ENCODE results near the gene POU6F2. TPM values are rescaled to one million over a fixed set of nuclear protein-coding genes. Genes with fewer than 3 reads are reported as not detected.
A peak's percentile ranks its signal among the peaks of the same experiment; 100 is the strongest.

POU6F2 gene
- total RNA-seq, 1 experiment from 2014 or later, result 0.90 TPM

DNA sequence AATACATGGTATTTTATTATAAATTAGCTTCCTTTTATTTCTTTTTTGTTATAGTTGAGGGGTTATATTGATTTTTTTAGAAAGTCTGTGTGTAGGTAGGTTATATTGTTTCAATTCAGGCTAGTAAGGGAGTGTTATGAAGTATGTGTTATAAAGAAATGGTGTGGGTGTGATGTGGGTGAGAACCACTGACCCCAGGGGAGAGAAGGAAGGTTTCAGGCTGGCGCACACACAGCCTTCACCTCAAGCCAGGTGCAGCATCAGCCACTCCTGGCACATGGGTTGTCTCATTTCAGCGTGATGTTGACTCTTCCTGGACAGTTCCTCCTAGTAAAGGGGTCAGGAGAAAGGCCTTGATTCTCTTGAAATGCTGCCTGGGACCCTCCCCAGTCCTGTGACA is 291.3 kb downstream of the POU6F2 start:
- H3K27me3 ChIP-seq (ENCODE audit: control insufficient read depth, insufficient read depth, low read length), result no peaks in the 10 kb centered on the region
- DNase-seq, result no peak
- H3K4me3 ChIP-seq (ENCODE audit: insufficient read depth, low read depth, low read length), result no peak overlapping the region
- no peaks in the 10 kb centered on the region for H3K36me3 ChIP-seq (replicated peaks; ENCODE audit: control insufficient read depth, insufficient read depth, low read length)

DNA sequence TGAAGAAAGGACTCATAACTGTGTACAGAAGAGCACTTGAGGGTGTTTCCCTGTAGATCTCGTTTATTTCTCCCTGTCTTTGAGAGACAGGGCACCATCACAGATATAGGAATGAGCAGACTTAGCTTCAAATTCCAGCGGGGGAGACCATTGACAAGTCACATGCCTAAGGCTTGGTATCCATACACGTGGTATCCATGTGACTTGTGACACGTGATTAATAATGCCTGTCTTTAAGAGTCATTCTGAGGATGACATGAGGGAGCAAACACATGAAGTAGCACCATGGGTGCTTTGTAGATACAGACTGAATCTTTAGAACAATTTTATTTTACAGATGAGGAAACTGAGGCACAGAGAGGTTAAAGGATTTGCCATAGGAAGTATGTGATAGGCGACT is 292.3 kb downstream of the POU6F2 start:
- DNase-seq, result no peak
- H3K4me3 ChIP-seq (ENCODE audit: insufficient read depth, low read depth, low read length), result no peak overlapping the region
- H3K36me3 ChIP-seq (replicated peaks; ENCODE audit: control insufficient read depth, insufficient read depth, low read length), result no peaks in the 10 kb centered on the region
- H3K27me3 ChIP-seq (ENCODE audit: control insufficient read depth, insufficient read depth, low read length), result no peaks in the 10 kb centered on the region

- Histone ChIP-seq H3K27me3 (ENCODE audit: control insufficient read depth, insufficient read depth, low read length) (no peaks in the 10 kb centered on the region), H3K36me3 (replicated peaks; ENCODE audit: control insufficient read depth, insufficient read depth, low read length) (no peaks in the 10 kb centered on the region), H3K4me3 (ENCODE audit: insufficient read depth, low read depth, low read length) (no peak overlapping the region)
- DNase-seq, result peak; percentile 34
Measured at GRCh38 chr7:39271402-39271801, 293.7 kb downstream of the POU6F2 start.

DNA sequence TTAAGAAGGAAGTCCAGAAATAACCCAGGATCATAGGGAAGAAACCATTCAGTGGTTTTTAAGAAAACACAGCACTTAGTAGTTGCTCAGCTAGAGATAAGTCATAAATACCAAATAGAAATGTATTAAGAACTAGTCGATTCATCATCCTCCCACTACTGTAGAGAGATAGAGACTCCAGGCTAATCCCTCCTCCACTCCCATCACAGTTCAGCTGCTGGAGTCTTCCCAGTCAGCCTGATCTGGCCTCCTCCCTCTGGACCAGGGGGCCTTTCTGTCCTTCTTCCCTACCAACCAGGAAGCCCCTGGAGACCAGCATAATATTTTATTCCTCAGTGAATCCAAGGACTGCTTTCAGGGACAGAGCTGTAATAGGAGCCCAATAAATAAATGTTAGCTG is 294.4 kb downstream of the POU6F2 start:
- Histone ChIP-seq H3K4me3 (ENCODE audit: insufficient read depth, low read depth, low read length) (no peak overlapping the region), H3K27me3 (ENCODE audit: control insufficient read depth, insufficient read depth, low read length) (no peaks in the 10 kb centered on the region), H3K36me3 (replicated peaks; ENCODE audit: control insufficient read depth, insufficient read depth, low read length) (no peaks in the 10 kb centered on the region)
- DNase-seq, result no peak

DNA sequence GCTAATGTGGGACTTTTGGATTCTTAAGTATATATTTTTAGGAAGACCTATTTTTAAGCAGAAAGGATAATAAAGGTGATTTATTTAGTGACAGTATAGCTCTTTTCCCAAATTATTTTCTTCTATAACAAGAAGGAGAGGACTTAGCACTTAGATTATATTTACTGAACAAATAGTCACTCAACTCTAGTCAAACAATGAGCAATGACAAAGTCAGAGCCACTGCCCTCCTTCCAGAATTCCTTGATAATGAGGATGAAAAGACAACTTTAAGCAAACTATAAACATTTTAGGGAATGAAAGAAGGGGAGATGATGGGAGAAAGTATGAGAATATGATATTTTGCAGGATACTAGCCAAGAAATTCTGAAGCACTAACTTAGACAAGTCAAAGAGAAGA is 295.0 kb downstream of the POU6F2 start:
- Histone ChIP-seq H3K27me3 (ENCODE audit: control insufficient read depth, insufficient read depth, low read length) (no peaks in the 10 kb centered on the region), H3K4me3 (ENCODE audit: insufficient read depth, low read depth, low read length) (no peak overlapping the region), H3K36me3 (replicated peaks; ENCODE audit: control insufficient read depth, insufficient read depth, low read length) (no peaks in the 10 kb centered on the region)
- DNase-seq, result no peak

DNA sequence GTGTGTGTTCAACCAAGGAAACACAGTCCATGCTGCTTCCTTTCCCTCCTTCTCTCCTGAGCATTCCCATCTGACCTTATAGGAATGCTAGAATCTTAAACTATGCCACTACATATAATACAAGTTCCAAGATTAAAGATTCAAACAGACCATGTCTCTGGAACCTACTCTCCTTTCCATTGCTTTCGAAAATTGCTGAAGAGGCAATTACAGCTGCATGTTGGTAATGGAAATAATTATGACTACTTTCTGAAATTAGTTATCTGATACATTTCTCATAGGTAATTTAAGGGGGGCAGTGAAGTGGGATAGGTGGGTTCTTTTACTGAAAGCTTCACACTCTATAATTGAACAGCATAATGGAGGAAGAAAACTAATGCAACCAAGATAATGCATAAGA is 302.6 kb downstream of the POU6F2 start:
- Histone ChIP-seq H3K36me3 (replicated peaks; ENCODE audit: control insufficient read depth, insufficient read depth, low read length) (no peaks in the 10 kb centered on the region), H3K4me3 (ENCODE audit: insufficient read depth, low read depth, low read length) (no peak overlapping the region), H3K27me3 (ENCODE audit: control insufficient read depth, insufficient read depth, low read length) (no peaks in the 10 kb centered on the region)
- no peak for DNase-seq

DNA sequence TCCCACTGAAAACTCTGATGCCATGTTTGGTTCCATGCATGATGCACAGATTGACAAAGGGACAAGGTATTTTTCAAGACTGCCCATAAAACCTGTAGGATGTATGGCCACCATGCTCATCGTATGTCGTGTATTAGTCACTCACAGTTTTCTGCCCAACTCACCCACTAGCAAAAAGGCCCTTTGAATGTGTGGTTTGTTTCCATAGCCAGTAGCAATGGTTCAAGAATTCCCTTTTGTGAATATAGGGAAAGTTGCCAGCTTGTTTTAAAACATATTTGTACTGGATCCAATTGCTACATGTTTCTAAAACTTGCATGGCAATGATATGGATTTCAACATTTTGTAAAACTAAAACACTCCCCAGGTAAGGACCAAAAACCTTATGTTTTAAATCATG is 307.5 kb downstream of the POU6F2 start:
- Histone ChIP-seq H3K36me3 (replicated peaks; ENCODE audit: control insufficient read depth, insufficient read depth, low read length) (no peaks in the 10 kb centered on the region), H3K27me3 (ENCODE audit: control insufficient read depth, insufficient read depth, low read length) (no peaks in the 10 kb centered on the region), H3K4me3 (ENCODE audit: insufficient read depth, low read depth, low read length) (no peak overlapping the region)
- no peak for DNase-seq

DNA sequence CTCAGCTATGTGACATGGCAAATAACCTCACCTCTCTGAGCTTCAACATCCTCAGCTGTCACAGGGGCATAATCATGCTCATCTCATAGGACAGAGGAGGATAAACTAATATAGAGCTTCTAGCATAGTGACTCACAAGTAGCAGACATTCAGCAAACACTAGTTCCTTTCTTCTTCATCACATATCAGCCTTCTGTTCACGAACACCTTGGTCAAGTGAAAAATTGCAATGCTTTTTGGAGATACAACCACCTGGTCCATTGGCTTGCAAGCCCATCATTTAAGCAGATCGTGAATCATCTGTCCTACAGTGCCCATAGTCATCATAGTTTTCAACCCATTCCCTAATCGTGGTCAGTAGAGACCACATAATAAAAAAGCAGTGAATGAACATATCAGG is 310.6 kb downstream of the POU6F2 start:
- no peak for DNase-seq

DNA sequence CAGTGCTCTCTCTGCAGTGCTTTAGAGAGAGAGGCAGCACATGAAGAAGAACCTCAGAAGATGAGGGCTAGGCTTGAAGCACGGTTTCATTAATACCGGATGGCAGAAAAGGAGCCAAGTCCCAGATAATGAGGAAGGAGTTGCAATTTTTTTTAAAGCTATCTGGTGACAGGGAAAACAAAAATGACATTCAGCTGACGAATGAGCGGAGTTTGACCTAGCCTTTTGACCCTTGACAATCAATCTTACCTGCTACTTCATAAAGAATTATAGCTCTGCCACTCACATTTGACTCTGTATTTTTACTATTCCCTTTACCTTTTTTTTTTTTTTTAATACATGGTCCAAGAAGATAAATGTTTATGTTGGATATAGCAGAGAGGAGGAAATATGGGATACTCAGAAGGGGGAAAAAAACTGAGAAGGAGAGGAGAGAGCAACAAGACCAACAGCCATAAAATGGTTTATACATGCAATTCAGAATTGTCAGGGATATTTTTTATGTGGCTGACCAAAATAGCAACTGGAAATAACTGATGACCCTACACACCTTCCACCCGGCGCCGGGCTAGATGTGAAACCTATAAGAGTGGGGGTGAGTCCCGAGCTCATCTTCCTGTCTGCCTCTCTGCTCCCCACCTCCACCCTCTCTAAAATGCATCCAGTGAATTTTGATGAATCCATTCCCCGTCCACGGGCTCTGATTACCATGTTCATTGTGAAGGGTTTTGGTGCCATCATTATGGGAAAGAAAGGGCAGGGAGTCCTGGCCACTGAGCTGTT is 314.1 kb downstream of the POU6F2 start:
- Histone ChIP-seq H3K36me3 (replicated peaks; ENCODE audit: control insufficient read depth, insufficient read depth, low read length) (no peaks in the 10 kb centered on the region), H3K27me3 (ENCODE audit: control insufficient read depth, insufficient read depth, low read length) (no peaks in the 10 kb centered on the region), H3K4me3 (ENCODE audit: insufficient read depth, low read depth, low read length) (no peak overlapping the region)
- no peak for DNase-seq

More for the DNA sequence above, 310.6 kb downstream of the POU6F2 start:
- H3K4me3 ChIP-seq (ENCODE audit: insufficient read depth, low read depth, low read length), result no peak overlapping the region
- H3K36me3 ChIP-seq (replicated peaks; ENCODE audit: control insufficient read depth, insufficient read depth, low read length), result no peaks in the 10 kb centered on the region
- no peaks in the 10 kb centered on the region for H3K27me3 ChIP-seq (ENCODE audit: control insufficient read depth, insufficient read depth, low read length)

DNA sequence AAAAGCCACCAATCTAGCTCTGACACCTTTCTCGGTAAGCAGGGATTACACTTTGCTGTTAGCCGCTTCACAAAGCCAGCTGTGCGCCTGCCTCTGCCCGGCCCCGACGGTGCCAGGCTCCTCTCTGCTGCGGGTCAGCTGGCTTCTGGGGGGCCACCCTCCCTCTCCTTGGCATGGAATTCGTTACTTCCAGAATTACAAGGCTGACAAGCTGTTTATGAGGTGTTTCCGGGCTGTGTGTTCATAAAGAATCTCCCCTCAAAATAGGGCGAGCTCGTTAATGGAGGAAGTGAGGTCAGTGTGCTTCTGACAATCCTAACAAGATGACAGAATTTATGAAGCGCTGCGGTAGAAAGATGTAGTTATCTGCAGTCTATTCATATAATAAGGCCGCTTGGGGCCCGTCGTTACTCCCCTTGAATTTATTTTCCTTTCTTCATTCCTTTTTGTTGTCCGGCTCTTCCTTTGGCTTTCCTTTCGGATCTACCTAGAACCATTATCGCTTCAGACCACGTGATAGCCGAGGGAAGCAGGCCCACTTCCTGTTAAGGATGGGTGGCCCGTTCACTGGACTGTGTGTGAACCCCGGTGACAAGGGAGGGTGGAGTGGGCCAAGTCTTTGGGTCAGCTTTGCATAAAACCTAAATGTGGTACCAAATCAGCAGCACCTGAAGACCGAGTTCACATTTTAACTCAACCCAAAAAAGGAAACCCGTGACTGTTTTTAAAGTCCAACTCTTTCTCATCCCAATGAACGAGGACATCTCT is 315.5 kb downstream of the POU6F2 start:
- Histone ChIP-seq H3K4me3 (ENCODE audit: insufficient read depth, low read depth, low read length) (no peak overlapping the region), H3K27me3 (ENCODE audit: control insufficient read depth, insufficient read depth, low read length) (no peaks in the 10 kb centered on the region), H3K36me3 (replicated peaks; ENCODE audit: control insufficient read depth, insufficient read depth, low read length) (no peaks in the 10 kb centered on the region)
- DNase-seq, result no peak

GRCh38 chr7:39294022-39294421 is 316.3 kb downstream of the POU6F2 start:
- no peak overlapping the region for H3K4me3 ChIP-seq (ENCODE audit: insufficient read depth, low read depth, low read length)
- H3K27me3 ChIP-seq (ENCODE audit: control insufficient read depth, insufficient read depth, low read length), result no peaks in the 10 kb centered on the region
- DNase-seq, result no peak
- no peaks in the 10 kb centered on the region for H3K36me3 ChIP-seq (replicated peaks; ENCODE audit: control insufficient read depth, insufficient read depth, low read length)

DNA sequence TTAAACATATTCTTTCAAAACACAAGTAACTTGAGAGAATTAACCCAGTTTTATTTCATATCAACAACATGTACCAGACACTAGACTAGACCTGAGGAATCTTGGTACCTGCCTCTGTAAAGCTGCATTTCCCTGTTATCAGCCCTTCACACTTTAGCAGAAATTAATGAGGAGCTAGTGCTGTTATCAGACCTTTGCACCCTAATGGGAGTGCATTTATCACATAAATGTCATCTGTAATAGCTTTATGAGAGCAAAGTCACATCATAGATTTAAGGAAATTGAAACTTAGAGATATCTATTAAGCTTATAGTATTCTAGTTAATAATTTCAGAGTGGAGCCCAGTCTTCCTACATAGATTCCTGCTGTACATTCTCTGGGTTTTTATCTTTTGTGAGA is 318.1 kb downstream of the POU6F2 start:
- no peak overlapping the region for H3K4me3 ChIP-seq (ENCODE audit: insufficient read depth, low read depth, low read length)
- H3K36me3 ChIP-seq (replicated peaks; ENCODE audit: control insufficient read depth, insufficient read depth, low read length), result no peaks in the 10 kb centered on the region
- no peak for DNase-seq
- no peaks in the 10 kb centered on the region for H3K27me3 ChIP-seq (ENCODE audit: control insufficient read depth, insufficient read depth, low read length)

DNA sequence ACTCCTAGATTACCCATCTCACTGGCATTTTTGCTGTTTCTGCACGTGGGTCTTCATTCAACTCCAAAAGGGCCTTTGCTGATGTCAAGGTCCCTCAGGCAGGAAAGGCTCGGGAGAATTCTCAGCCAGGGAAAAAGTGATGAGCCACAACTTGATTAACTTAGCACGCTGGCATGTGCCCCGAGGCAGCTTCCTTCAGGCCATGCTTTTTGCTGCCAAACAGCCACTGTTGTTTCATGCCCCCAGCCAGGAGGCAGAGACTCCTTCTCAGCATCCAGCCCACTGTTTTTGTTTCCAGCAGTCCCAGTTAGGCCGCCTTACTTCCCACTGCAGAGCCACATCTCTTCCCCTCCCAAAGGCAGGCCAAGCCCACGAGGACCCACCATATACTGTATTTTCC is 322.0 kb downstream of the POU6F2 start:
- DNase-seq, result no peak
- Histone ChIP-seq H3K36me3 (replicated peaks; ENCODE audit: control insufficient read depth, insufficient read depth, low read length) (no peaks in the 10 kb centered on the region), H3K27me3 (ENCODE audit: control insufficient read depth, insufficient read depth, low read length) (no peaks in the 10 kb centered on the region), H3K4me3 (ENCODE audit: insufficient read depth, low read depth, low read length) (no peak overlapping the region)

- Histone ChIP-seq H3K36me3 (replicated peaks; ENCODE audit: control insufficient read depth, insufficient read depth, low read length) (no peaks in the 10 kb centered on the region), H3K4me3 (ENCODE audit: insufficient read depth, low read depth, low read length) (no peak overlapping the region), H3K27me3 (ENCODE audit: control insufficient read depth, insufficient read depth, low read length) (no peaks in the 10 kb centered on the region)
- no peak for DNase-seq
Measured at GRCh38 chr7:39300276-39300675, 322.6 kb downstream of the POU6F2 start.

- Histone ChIP-seq H3K4me3 (ENCODE audit: insufficient read depth, low read depth, low read length) (no peak overlapping the region), H3K27me3 (ENCODE audit: control insufficient read depth, insufficient read depth, low read length) (no peaks in the 10 kb centered on the region), H3K36me3 (replicated peaks; ENCODE audit: control insufficient read depth, insufficient read depth, low read length) (no peaks in the 10 kb centered on the region)
- no peak for DNase-seq
Measured at GRCh38 chr7:39301543-39301942, 323.8 kb downstream of the POU6F2 start.

Measured in H7 (cell line).